ENCODE data around the gene TTC36. TPM values are rescaled to one million over a fixed set of nuclear protein-coding genes. Genes with fewer than 3 reads are reported as not detected.

The TTC36 gene
- total and polyA plus RNA-seq, 2 of the 13 experiments (the other 11 are each of a cell fraction or from before 2014, with no cell fraction given), result 0.13 to 0.40 TPM

DNA sequence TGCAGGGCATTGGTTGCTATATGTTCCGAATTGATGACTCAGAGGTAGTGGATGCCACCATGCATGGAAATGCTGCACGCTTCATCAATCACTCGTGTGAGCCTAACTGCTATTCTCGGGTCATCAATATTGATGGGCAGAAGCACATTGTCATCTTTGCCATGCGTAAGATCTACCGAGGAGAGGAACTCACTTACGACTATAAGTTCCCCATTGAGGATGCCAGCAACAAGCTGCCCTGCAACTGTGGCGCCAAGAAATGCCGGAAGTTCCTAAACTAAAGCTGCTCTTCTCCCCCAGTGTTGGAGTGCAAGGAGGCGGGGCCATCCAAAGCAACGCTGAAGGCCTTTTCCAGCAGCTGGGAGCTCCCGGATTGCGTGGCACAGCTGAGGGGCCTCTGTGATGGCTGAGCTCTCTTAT lies 5.4 kb upstream of the TTC36 start:
- no peak overlapping the region for H3K27ac ChIP-seq (ENCODE audit: extremely low read length, insufficient read depth, low read length)
- no peak overlapping the region for H2AFZ ChIP-seq (ENCODE audit: low read length)
- no peak for DNase-seq (ENCODE audit: low spot score)
- FAIRE-seq, result no peak
- no peaks in the 10 kb centered on the region for H3K79me2 ChIP-seq (ENCODE audit: insufficient read depth, low read length)
- no peak overlapping the region for H3K4me3 ChIP-seq (replicated peaks in 1 of 3; ENCODE audit: insufficient read depth in 1 of 3, low read depth in 2 of 3, low read length in 3 of 3)
- H3K36me3 ChIP-seq (replicated peaks in 1 of 2; ENCODE audit: control insufficient read depth in 1 of 2, insufficient read depth in 2 of 2, low read length in 2 of 2), result peaks cover 19 to 48% of the 10 kb centered on the region in 2 experiments
- H3K27me3 ChIP-seq (ENCODE audit: control insufficient read depth in 1 of 2, insufficient read depth in 2 of 2, low read length in 2 of 2), result no peaks in the 10 kb centered on the region
- H3K4me1 ChIP-seq (ENCODE audit: insufficient read depth, low read length), result peaks cover 9% of the 10 kb centered on the region
- CTCF ChIA-PET (ENCODE audit: low intra/inter-chr PET ratio, low total read pairs), result no interaction called here
- intact Hi-C loops (cut with micrococcal nuclease; ENCODE audit: unreplicated experiment), result no loop called here
- H3K4me2 ChIP-seq (ENCODE audit: low read depth, low read length), result no peak overlapping the region
- in situ Hi-C loops (cut with HindIII; ENCODE audit: extremely low pct_ligation_motif_present, low pct_unique_long_range_greater_than_20kb), result no loop called here
- POLR2A ChIA-PET, result no interaction called here
- 96% methylated on average over 11 of the region's 13 CpGs for WGBS (ENCODE audit: low lambda C conversion rate)
- no peaks in the 10 kb centered on the region for H3K9me3 ChIP-seq (ENCODE audit: low read length)
- H3K9ac ChIP-seq (ENCODE audit: insufficient read depth, low read depth, low read length), result no peak overlapping the region
- no peak for ATAC-seq
- no TSS peak for BruUV-seq (replicated peaks)
- no peaks in the 10 kb centered on the region for H4K20me1 ChIP-seq (ENCODE audit: insufficient read depth, low read length)
- TF ChIP-seq, protein P1, sequence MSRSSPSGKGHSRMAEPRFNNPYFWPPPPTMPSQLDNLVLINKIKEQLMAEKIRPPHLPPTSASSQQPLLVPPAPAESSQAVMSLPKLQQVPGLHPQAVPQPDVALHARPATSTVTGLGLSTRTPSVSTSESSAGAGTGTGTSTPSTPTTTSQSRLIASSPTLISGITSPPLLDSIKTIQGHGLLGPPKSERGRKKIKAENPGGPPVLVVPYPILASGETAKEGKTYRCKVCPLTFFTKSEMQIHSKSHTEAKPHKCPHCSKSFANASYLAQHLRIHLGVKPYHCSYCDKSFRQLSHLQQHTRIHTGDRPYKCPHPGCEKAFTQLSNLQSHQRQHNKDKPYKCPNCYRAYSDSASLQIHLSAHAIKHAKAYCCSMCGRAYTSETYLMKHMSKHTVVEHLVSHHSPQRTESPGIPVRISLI (CRISPR knock-in tag; IDR thresholded peaks at IDR 0.05; ENCODE audit: borderline replicate concordance), result no peak
- no peak for TF ChIP-seq AGO1 (IDR thresholded peaks at IDR 0.05; ENCODE audit: low read depth, low read length, poor library complexity, severe bottlenecking)
- no peak for TF ChIP-seq KDM5B (CRISPR knock-in tag; IDR thresholded peaks at IDR 0.05; ENCODE audit: borderline replicate concordance)
- TF ChIP-seq ZNF816 (CRISPR knock-in tag; IDR thresholded peaks at IDR 0.05; ENCODE audit: borderline replicate concordance), result no peak
- no peak for TF ChIP-seq PHF5A (CRISPR knock-in tag; IDR thresholded peaks at IDR 0.05; ENCODE audit: low read depth, unreplicated experiment)
- no peak for TF ChIP-seq TRIM24 (CRISPR knock-in tag; IDR thresholded peaks at IDR 0.05)
- no peak for TF ChIP-seq ZNF441 (CRISPR knock-in tag; IDR thresholded peaks at IDR 0.05; ENCODE audit: borderline replicate concordance)
- no peak for TF ChIP-seq MED8 (CRISPR knock-in tag; IDR thresholded peaks at IDR 0.05; ENCODE audit: insufficient replicate concordance)
- no peak for TF ChIP-seq ZNF160 (CRISPR knock-in tag; IDR thresholded peaks at IDR 0.05)
- TF ChIP-seq ZNF296 (CRISPR knock-in tag; conservative IDR thresholded peaks at IDR 0.05), result no peak
- TF ChIP-seq, protein P2, sequence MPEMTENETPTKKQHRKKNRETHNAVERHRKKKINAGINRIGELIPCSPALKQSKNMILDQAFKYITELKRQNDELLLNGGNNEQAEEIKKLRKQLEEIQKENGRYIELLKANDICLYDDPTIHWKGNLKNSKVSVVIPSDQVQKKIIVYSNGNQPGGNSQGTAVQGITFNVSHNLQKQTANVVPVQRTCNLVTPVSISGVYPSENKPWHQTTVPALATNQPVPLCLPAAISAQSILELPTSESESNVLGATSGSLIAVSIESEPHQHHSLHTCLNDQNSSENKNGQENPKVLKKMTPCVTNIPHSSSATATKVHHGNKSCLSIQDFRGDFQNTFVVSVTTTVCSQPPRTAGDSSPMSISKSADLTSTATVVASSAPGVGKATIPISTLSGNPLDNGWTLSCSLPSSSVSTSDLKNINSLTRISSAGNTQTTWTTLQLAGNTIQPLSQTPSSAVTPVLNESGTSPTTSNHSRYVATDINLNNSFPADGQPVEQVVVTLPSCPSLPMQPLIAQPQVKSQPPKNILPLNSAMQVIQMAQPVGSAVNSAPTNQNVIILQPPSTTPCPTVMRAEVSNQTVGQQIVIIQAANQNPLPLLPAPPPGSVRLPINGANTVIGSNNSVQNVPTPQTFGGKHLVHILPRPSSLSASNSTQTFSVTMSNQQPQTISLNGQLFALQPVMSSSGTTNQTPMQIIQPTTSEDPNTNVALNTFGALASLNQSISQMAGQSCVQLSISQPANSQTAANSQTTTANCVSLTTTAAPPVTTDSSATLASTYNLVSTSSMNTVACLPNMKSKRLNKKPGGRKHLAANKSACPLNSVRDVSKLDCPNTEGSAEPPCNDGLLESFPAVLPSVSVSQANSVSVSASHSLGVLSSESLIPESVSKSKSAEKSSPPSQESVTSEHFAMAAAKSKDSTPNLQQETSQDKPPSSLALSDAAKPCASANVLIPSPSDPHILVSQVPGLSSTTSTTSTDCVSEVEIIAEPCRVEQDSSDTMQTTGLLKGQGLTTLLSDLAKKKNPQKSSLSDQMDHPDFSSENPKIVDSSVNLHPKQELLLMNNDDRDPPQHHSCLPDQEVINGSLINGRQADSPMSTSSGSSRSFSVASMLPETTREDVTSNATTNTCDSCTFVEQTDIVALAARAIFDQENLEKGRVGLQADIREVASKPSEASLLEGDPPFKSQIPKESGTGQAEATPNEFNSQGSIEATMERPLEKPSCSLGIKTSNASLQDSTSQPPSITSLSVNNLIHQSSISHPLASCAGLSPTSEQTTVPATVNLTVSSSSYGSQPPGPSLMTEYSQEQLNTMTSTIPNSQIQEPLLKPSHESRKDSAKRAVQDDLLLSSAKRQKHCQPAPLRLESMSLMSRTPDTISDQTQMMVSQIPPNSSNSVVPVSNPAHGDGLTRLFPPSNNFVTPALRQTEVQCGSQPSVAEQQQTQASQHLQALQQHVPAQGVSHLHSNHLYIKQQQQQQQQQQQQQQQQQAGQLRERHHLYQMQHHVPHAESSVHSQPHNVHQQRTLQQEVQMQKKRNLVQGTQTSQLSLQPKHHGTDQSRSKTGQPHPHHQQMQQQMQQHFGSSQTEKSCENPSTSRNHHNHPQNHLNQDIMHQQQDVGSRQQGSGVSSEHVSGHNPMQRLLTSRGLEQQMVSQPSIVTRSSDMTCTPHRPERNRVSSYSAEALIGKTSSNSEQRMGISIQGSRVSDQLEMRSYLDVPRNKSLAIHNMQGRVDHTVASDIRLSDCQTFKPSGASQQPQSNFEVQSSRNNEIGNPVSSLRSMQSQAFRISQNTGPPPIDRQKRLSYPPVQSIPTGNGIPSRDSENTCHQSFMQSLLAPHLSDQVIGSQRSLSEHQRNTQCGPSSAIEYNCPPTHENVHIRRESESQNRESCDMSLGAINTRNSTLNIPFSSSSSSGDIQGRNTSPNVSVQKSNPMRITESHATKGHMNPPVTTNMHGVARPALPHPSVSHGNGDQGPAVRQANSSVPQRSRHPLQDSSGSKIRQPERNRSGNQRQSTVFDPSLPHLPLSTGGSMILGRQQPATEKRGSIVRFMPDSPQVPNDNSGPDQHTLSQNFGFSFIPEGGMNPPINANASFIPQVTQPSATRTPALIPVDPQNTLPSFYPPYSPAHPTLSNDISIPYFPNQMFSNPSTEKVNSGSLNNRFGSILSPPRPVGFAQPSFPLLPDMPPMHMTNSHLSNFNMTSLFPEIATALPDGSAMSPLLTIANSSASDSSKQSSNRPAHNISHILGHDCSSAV (CRISPR knock-in tag; IDR thresholded peaks at IDR 0.05; ENCODE audit: borderline replicate concordance), result no peak
- TF ChIP-seq, protein P3, sequence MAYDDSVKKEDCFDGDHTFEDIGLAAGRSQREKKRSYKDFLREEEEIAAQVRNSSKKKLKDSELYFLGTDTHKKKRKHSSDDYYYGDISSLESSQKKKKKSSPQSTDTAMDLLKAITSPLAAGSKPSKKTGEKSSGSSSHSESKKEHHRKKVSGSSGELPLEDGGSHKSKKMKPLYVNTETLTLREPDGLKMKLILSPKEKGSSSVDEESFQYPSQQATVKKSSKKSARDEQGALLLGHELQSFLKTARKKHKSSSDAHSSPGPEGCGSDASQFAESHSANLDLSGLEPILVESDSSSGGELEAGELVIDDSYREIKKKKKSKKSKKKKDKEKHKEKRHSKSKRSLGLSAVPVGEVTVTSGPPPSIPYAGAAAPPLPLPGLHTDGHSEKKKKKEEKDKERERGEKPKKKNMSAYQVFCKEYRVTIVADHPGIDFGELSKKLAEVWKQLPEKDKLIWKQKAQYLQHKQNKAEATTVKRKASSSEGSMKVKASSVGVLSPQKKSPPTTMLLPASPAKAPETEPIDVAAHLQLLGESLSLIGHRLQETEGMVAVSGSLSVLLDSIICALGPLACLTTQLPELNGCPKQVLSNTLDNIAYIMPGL (CRISPR knock-in tag; IDR thresholded peaks at IDR 0.05; ENCODE audit: borderline replicate concordance in 1 of 2, low read depth in 1 of 2), result no peak

Data from HepG2 (cell line).